HL-60 (cell line): ENCODE measurements around the gene GAST.

Experiments used
- DNase-seq, 2 experiments: peaks; one replicate each; pipeline ENCODE4 v3.0.0-alpha.2; 2010 to 2020; ENCODE audit warnings: low read depth in 1 of 2, low spot score in 1 of 2
- H3K27ac ChIP-seq: fragments of 250-450 bp; sonication (Bioruptor Pico); replicated peaks from 2 replicates; pipeline ENCODE4 v1.5.1; 2020; ENCODE audit warnings: mild to moderate bottlenecking, moderate library complexity
- H3K27me3 ChIP-seq: fragments of 250-450 bp; sonication (Bioruptor Pico); 2 replicates; pipeline ENCODE4 v1.5.1; 2021; ENCODE audit warnings: mild to moderate bottlenecking, moderate library complexity; ENCODE audit not compliant: insufficient read depth, poor library complexity, severe bottlenecking
- H3K4me3 ChIP-seq: replicated peaks from 2 replicates; pipeline ENCODE4 v1.5.1; 2011; ENCODE audit warnings: mild to moderate bottlenecking, control low read depth, low read length; ENCODE audit not compliant: insufficient read depth
- GABPA ChIP-seq: IDR thresholded peaks from 2 replicates; pipeline ENCODE4 v1.6.1; 2012; ENCODE audit warnings: low read depth
- POLR2AphosphoS5 ChIP-seq: IDR thresholded peaks from 2 replicates; pipeline ENCODE4 v1.6.1; 2012; ENCODE audit warnings: low read depth
- SPI1 ChIP-seq: IDR thresholded peaks from 2 replicates; pipeline ENCODE4 v1.6.1; 2012; ENCODE audit warnings: low read depth, mild to moderate bottlenecking, borderline replicate concordance
- TF ChIP-seq, protein P1 (sequence below): IDR thresholded peaks from 2 replicates; pipeline ENCODE4 v1.6.1; 2012; ENCODE audit warnings: low read depth; ENCODE audit not compliant: insufficient replicate concordance
- TF ChIP-seq, protein P2 (sequence below): IDR thresholded peaks from one replicate; pipeline ENCODE4 v1.5.1; 2011; ENCODE audit warnings: low read length, control low read depth, inconsistent platforms; ENCODE audit not compliant: insufficient read depth

The GAST gene

GRCh38 chr17:41737680-41738023, 25.5 kb downstream of the GAST start:
- H3K27ac ChIP-seq = no peak overlapping the region
- TF ChIP-seq POLR2AphosphoS5 (no peak), SPI1 (no peak), GABPA (no peak)
- TF ChIP-seq, protein P1, sequence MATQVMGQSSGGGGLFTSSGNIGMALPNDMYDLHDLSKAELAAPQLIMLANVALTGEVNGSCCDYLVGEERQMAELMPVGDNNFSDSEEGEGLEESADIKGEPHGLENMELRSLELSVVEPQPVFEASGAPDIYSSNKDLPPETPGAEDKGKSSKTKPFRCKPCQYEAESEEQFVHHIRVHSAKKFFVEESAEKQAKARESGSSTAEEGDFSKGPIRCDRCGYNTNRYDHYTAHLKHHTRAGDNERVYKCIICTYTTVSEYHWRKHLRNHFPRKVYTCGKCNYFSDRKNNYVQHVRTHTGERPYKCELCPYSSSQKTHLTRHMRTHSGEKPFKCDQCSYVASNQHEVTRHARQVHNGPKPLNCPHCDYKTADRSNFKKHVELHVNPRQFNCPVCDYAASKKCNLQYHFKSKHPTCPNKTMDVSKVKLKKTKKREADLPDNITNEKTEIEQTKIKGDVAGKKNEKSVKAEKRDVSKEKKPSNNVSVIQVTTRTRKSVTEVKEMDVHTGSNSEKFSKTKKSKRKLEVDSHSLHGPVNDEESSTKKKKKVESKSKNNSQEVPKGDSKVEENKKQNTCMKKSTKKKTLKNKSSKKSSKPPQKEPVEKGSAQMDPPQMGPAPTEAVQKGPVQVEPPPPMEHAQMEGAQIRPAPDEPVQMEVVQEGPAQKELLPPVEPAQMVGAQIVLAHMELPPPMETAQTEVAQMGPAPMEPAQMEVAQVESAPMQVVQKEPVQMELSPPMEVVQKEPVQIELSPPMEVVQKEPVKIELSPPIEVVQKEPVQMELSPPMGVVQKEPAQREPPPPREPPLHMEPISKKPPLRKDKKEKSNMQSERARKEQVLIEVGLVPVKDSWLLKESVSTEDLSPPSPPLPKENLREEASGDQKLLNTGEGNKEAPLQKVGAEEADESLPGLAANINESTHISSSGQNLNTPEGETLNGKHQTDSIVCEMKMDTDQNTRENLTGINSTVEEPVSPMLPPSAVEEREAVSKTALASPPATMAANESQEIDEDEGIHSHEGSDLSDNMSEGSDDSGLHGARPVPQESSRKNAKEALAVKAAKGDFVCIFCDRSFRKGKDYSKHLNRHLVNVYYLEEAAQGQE = no peak
- TF ChIP-seq, protein P2, sequence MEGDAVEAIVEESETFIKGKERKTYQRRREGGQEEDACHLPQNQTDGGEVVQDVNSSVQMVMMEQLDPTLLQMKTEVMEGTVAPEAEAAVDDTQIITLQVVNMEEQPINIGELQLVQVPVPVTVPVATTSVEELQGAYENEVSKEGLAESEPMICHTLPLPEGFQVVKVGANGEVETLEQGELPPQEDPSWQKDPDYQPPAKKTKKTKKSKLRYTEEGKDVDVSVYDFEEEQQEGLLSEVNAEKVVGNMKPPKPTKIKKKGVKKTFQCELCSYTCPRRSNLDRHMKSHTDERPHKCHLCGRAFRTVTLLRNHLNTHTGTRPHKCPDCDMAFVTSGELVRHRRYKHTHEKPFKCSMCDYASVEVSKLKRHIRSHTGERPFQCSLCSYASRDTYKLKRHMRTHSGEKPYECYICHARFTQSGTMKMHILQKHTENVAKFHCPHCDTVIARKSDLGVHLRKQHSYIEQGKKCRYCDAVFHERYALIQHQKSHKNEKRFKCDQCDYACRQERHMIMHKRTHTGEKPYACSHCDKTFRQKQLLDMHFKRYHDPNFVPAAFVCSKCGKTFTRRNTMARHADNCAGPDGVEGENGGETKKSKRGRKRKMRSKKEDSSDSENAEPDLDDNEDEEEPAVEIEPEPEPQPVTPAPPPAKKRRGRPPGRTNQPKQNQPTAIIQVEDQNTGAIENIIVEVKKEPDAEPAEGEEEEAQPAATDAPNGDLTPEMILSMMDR = no peak
- no peak for DNase-seq
- H3K27me3 ChIP-seq = peaks cover 43% of the 10 kb centered on the region
- H3K4me3 ChIP-seq = no peak overlapping the region

DNA sequence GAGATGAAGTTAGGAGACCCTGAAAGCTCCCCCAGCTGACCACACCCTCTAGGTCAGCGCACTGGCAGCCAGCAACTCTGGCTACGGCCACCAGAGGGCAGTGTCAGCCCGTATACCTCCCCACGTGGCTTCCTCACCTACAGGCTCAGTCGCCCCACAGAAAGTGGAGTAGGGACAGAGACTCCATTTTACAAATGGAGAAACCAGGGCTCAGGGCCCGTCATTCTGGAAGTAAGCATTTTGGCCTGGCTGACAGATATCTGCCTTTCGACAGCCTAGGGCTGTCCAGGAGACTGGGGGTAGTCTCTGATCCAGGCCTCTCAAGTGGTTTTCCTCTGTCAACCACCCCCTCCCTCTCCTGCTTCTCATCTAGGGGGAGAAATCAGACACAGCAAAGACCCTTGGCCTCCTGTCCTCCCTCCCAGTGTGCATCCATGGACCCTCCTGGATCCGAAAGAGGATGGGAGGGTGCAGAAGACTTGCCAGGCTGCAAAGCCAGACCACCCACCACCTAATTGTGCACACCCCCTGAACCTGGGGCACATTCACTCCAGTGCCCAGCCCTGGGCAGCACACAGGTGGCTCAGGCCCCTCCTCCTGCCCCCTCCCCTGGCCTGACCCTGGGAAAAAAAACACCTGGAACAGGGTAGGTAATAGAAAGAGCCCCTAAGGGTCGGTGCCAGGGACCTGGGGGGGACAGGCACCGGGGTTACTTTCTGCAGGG, 26.1 kb downstream of the GAST start:
- Histone ChIP-seq H3K27me3 (peaks cover 39% of the 10 kb centered on the region), H3K4me3 (no peak overlapping the region), H3K27ac (no peak overlapping the region)
- peak; percentile 54 to 79 for DNase-seq
- TF ChIP-seq SPI1 (peak; percentile 10; the same call in 1 of the 2 replicates), POLR2AphosphoS5 (no peak), GABPA (no peak)
- TF ChIP-seq, protein P1 = no peak
- TF ChIP-seq, protein P2 = peak; percentile 97

DNA sequence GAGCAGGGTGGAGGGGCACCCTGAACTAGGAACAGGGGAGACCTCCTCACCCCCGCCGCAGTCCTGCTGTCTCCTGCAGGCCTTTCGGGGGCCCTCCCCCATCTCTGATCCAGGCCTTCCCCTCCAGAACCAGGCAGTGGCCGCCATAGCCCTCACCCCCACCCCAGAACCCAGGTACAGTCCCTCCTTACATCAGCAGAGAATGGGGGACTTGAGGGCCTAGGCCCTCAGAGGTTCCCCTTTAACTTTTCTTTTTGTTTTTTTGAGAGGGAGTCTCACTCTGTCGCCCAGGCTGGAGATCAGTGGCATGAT, 26.6 kb downstream of the GAST start:
- H3K4me3 ChIP-seq = no peak overlapping the region
- peaks cover 36% of the 10 kb centered on the region for H3K27me3 ChIP-seq
- no peak overlapping the region for H3K27ac ChIP-seq
- TF ChIP-seq GABPA = no peak
- DNase-seq = no peak

DNA sequence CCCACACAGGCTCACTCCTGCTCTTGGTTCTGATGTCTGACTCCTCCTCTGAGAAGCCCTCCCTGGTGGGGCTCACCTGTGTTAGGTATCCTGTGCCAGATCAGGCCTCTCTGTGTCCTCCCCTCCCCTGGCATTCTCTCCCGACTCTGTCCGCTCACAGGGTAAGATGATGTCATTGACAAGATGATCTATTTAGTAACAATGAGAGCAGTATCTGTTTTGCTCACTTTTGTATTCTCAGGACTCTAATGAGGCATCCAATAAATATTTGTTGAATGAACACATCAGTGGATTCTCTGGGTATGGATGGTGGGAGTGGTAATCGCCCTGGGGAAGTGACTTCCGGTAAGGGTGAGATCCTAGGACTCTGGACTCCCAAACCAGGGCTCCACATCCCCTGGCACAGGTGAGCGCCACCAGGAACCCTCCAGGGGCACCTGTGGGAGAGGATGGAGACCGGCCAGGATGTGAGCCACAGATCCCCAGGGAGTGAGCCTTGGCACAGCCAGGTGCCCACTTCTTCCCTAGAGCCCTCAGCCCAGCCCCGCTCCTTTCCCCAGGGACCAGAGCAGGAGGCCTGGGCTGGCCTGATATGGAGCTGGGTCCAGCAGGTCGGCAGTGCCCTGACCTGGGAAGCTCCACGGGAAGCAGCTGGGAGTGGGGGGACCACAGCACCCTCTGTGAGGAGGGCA, 27.7 kb downstream of the GAST start:
- Histone ChIP-seq H3K4me3 (no peak overlapping the region), H3K27ac (no peak overlapping the region), H3K27me3 (peaks cover 25% of the 10 kb centered on the region)
- no peak for DNase-seq
- TF ChIP-seq, protein P1 = no peak
- TF ChIP-seq POLR2AphosphoS5 (no peak), SPI1 (no peak), GABPA (no peak)
- TF ChIP-seq, protein P2 = no peak
